IMR-90 (cell line): ENCODE data around the gene AKAP12. TPM values are rescaled to one million over a fixed set of nuclear protein-coding genes. Genes with fewer than 3 reads are reported as not detected.

Source experiments
- ATAC-seq: fragments of 200-7000 bp; cut with Tn5 transposase; 2 replicates; pipeline ENCODE4 v1.9.1; 2020; ENCODE audit warnings: low read depth, mild to moderate bottlenecking, moderate library complexity
- BruUV-seq: library from RNA; stranded (reverse); fragments of 400-500 nt; replicated peaks from 2 replicates; lab custom pipeline; 2021; lab: Mats Ljungman, UMichigan
- CTCF ChIA-PET: fragments of 300-600 bp; formaldehyde crosslinking; extraction: SDS; loops from one replicate; lab custom pipeline; 2021; ENCODE audit warnings: antibody characterized with exemption; lab: Yijun Ruan, JAX
- POLR2A ChIA-PET: fragments of 300-600 bp; sonication (Branson Sonifier 250); formaldehyde crosslinking; loops from one replicate; lab custom pipeline; 2022; ENCODE audit warnings: antibody characterized with exemption; ENCODE audit not compliant: unreplicated experiment; lab: Charles Lee
- DNase-seq: peaks from one replicate; pipeline ENCODE4 v3.0.0; 2013
- H2AFZ ChIP-seq: replicated peaks from 2 replicates; pipeline ENCODE3; 2013; ENCODE audit warnings: low read length, mild to moderate bottlenecking; ENCODE audit not compliant: poor library complexity
- H2AK5ac ChIP-seq: 2 replicates; pipeline ENCODE4 v1.6.1; 2013; ENCODE audit warnings: low read depth, low read length, inconsistent platforms
- H2AK9ac ChIP-seq: replicated peaks from 2 replicates; pipeline ENCODE3; 2013; ENCODE audit warnings: mild to moderate bottlenecking, low read depth, low read length, moderate library complexity; ENCODE audit not compliant: poor library complexity
- H2BK120ac ChIP-seq: 2 replicates; pipeline ENCODE4 v1.6.1; 2013; ENCODE audit warnings: low read depth, low read length, inconsistent platforms
- H2BK15ac ChIP-seq: 3 replicates; pipeline ENCODE4 v1.6.1; 2013; ENCODE audit warnings: low read depth, low read length, inconsistent platforms
- H2BK20ac ChIP-seq: 2 replicates; pipeline ENCODE4 v1.6.1; 2013; ENCODE audit warnings: low read depth, mild to moderate bottlenecking, inconsistent platforms, low read length, moderate library complexity
- H2BK5ac ChIP-seq: 2 replicates; pipeline ENCODE4 v1.6.1; 2013; ENCODE audit warnings: mild to moderate bottlenecking, low read depth, low read length, inconsistent platforms; ENCODE audit not compliant: poor library complexity, severe bottlenecking
- H3K14ac ChIP-seq: replicated peaks from 2 replicates; pipeline ENCODE4 v1.6.1; 2013; ENCODE audit warnings: low read depth, low read length, inconsistent platforms
- H3K18ac ChIP-seq: 2 replicates; pipeline ENCODE4 v1.6.1; 2013; ENCODE audit warnings: low read depth, low read length, control low read depth
- H3K23ac ChIP-seq: 2 replicates; pipeline ENCODE4 v1.6.1; 2013; ENCODE audit warnings: low read depth, low read length, inconsistent platforms
- H3K27ac ChIP-seq: 2 replicates; pipeline ENCODE4 v1.5.1; 2013; ENCODE audit warnings: mild to moderate bottlenecking, control low read depth, low read length; ENCODE audit not compliant: insufficient read depth
- H3K27me3 ChIP-seq: 2 replicates; pipeline ENCODE4 v1.6.1; 2013; ENCODE audit warnings: low read length; ENCODE audit not compliant: control insufficient read depth, insufficient read depth
- H3K36me3 ChIP-seq: 2 replicates; pipeline ENCODE4 v1.6.1; 2013; ENCODE audit warnings: low read length, mixed read lengths; ENCODE audit not compliant: control insufficient read depth, insufficient read depth
- H3K4ac ChIP-seq: 2 replicates; pipeline ENCODE4 v1.6.1; 2013; ENCODE audit warnings: low read depth, low read length, inconsistent platforms
- H3K4me1 ChIP-seq: 2 replicates; pipeline ENCODE4 v1.6.1; 2013; ENCODE audit warnings: low read length, mixed read lengths; ENCODE audit not compliant: control insufficient read depth, insufficient read depth
- H3K4me2 ChIP-seq: 2 replicates; pipeline ENCODE4 v1.6.1; 2013; ENCODE audit warnings: low read depth, mild to moderate bottlenecking, control low read depth, low read length, moderate library complexity
- H3K4me3 ChIP-seq: 2 replicates; pipeline ENCODE4 v1.5.1; 2013; ENCODE audit warnings: low read depth, mild to moderate bottlenecking, control low read depth, low read length, moderate library complexity; ENCODE audit not compliant: insufficient read depth
- H3K56ac ChIP-seq: 2 replicates; pipeline ENCODE4 v1.6.1; 2013; ENCODE audit warnings: low read length, inconsistent platforms; ENCODE audit not compliant: insufficient read depth; ENCODE audit errors: extremely low read depth
- H3K79me1 ChIP-seq, 2 experiments: 2 replicates each; pipeline ENCODE4 v1.6.1; 2013; ENCODE audit warnings: low read length in 2 of 2, inconsistent platforms in 1 of 2, low read depth in 1 of 2
- H3K9ac ChIP-seq: 2 replicates; pipeline ENCODE4 v1.6.1; 2013; ENCODE audit warnings: low read depth, low read length, control low read depth
- H3K9me1 ChIP-seq: 2 replicates; pipeline ENCODE4 v1.6.1; 2013; ENCODE audit warnings: low read length, inconsistent platforms; ENCODE audit not compliant: insufficient read depth
- H3K9me3 ChIP-seq: 2 replicates; pipeline ENCODE4 v1.6.1; 2013; ENCODE audit warnings: low read length; ENCODE audit not compliant: control insufficient read depth, insufficient read depth
- H4K20me1 ChIP-seq: 2 replicates; pipeline ENCODE4 v1.6.1; 2013; ENCODE audit warnings: low read length, inconsistent platforms; ENCODE audit not compliant: insufficient read depth
- H4K5ac ChIP-seq: 2 replicates; pipeline ENCODE4 v1.6.1; 2013; ENCODE audit warnings: mild to moderate bottlenecking, low read depth, low read length, control low read depth
- H4K8ac ChIP-seq, 2 experiments: 2 replicates each; pipeline ENCODE4 v1.6.1; 2013; ENCODE audit warnings: low read depth in 2 of 2, low read length in 2 of 2, control low read depth in 1 of 2, inconsistent platforms in 1 of 2
- H4K91ac ChIP-seq: 2 replicates; pipeline ENCODE4 v1.6.1; 2013; ENCODE audit warnings: low read depth, low read length, inconsistent platforms; ENCODE audit not compliant: insufficient read depth
- BHLHE40 ChIP-seq: fragments of 150-350 bp; IDR thresholded peaks from 2 replicates; pipeline ENCODE4 v1.6.1; 2016; ENCODE audit warnings: mild to moderate bottlenecking, low read depth, low read length
- CHD1 ChIP-seq: IDR thresholded peaks from 2 replicates; pipeline ENCODE4 v1.6.1; 2012; ENCODE audit warnings: low read depth, low read length, improper control_type of control experiment
- MAFK ChIP-seq: IDR thresholded peaks from 2 replicates; pipeline ENCODE4 v1.6.1; 2012; ENCODE audit warnings: low read depth, low read length, improper control_type of control experiment
- MAZ ChIP-seq: IDR thresholded peaks from 2 replicates; pipeline ENCODE4 v1.6.1; 2012; ENCODE audit warnings: low read depth, mild to moderate bottlenecking, low read length, improper control_type of control experiment, moderate library complexity, borderline replicate concordance
- MXI1 ChIP-seq: IDR thresholded peaks from 2 replicates; pipeline ENCODE4 v1.6.1; 2012; ENCODE audit warnings: low read depth, mild to moderate bottlenecking, low read length, moderate library complexity, borderline replicate concordance
- NFE2L2 ChIP-seq: fragments of 150-350 bp; IDR thresholded peaks from 2 replicates; pipeline ENCODE4 v1.6.1; 2016; ENCODE audit warnings: low read depth, mild to moderate bottlenecking, low read length
- POLR2A ChIP-seq: IDR thresholded peaks from 2 replicates; pipeline ENCODE4 v1.6.1; 2012; ENCODE audit warnings: mild to moderate bottlenecking, low read depth, low read length
- RAD21 ChIP-seq: IDR thresholded peaks from 2 replicates; pipeline ENCODE4 v1.6.1; 2012; ENCODE audit warnings: low read length, improper control_type of control experiment
- RFX5 ChIP-seq: IDR thresholded peaks from 2 replicates; pipeline ENCODE4 v1.8.0; 2012; ENCODE audit warnings: low read depth, mild to moderate bottlenecking, low read length, moderate library complexity
- WGBS, 2 experiments: methylation state at CpG; one replicate each; pipeline versions ENCODE4 v1.1.5 to v1.1.7; 2013; ENCODE audit warnings: missing lambda C conversion rate in 2 of 2; ENCODE audit not compliant: insufficient read length in 1 of 2; ENCODE audit errors: extremely low coverage in 2 of 2; 5-methylcytosine and 5-hydroxymethylcytosine counted together
- dilution Hi-C: fragments of 300-500 bp; cut with HindIII; formaldehyde crosslinking; loops from one replicate; pipeline ENCODE4 v1.14.3; 2018; ENCODE audit warnings: low sequenced_read_pairs; ENCODE audit not compliant: unreplicated experiment
- in situ Hi-C: fragments of 300-500 bp; cut with MboI; formaldehyde crosslinking; loops from 3 replicates; pipeline ENCODE4 v1.14.3; 2019; ENCODE audit warnings: low sequenced_read_pairs, inconsistent platforms, mixed read lengths
- intact Hi-C: fragments of 100-400 bp; cut with micrococcal nuclease; formaldehyde crosslinking; loops from 2 replicates; pipeline ENCODE4 v1.10.0; 2022
- polyA plus RNA-seq, 3 experiments: library from polyadenylated mRNA; depleted of rRNA; stranded (reverse); fragments of >200 nt; gene quantifications; 2 replicates each; pipeline ENCODE4 v1.2.3, GENCODE V29; 2012; ENCODE audit warnings: low replicate concordance in 1 of 3
- total RNA-seq: library from RNA; depleted of rRNA; stranded (reverse); fragments of >200 nt; gene quantifications from 2 replicates; pipeline ENCODE4 v1.2.3, GENCODE V29; 2012
- TF ChIP-seq, protein P1 (sequence below): fragments of 150-350 bp; IDR thresholded peaks from 2 replicates; pipeline ENCODE4 v1.6.1; 2017; ENCODE audit warnings: mild to moderate bottlenecking, antibody characterized with exemption, low read length, low read depth
- TF ChIP-seq, protein P2 (sequence below): conservative IDR thresholded peaks from 2 replicates; pipeline ENCODE4 v1.5.1; 2012; ENCODE audit warnings: mild to moderate bottlenecking, low read depth, low read length, improper control_type of control experiment

The AKAP12 gene
- total and polyA plus RNA-seq, 2 of the 4 experiments (the other 2 are of a cell fraction) = 56.0 to 118 TPM

DNA sequence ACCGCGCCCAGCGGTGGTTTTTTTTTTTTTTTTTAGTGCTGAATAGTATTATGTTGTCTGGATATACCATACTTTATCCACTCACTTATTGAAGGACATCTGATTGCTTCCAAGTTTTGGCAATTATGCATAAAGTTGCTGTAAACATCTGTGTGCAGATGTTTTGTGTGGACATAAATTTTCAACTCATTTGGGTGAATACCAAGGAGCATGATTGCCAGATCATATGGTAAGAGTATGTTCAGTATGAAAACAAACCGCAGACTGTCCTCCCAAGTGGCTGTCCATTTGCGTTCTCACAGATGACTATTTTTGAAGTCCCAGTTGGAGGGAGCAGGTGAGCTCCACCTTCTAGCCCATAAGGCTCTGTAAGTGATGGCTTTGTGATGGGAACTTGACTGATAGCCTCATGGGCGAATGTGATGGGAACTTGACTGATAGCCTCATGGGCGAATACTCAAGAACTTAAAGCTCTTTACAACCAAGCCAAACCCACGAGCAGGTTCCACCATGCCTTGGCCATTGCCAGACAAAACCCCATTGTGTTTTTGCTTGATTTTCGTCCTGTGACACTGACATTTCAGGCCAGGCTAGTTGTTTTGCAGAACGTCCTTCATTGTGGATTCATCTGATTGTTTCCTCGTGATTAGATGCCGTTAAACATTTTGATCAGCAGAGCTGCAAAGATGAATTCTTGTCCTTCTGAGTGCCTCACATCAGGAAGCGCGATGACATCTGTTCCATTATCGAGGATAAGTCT, 100.6 kb downstream of the AKAP12 start (continued):
- no peak for TF ChIP-seq POLR2A

DNA sequence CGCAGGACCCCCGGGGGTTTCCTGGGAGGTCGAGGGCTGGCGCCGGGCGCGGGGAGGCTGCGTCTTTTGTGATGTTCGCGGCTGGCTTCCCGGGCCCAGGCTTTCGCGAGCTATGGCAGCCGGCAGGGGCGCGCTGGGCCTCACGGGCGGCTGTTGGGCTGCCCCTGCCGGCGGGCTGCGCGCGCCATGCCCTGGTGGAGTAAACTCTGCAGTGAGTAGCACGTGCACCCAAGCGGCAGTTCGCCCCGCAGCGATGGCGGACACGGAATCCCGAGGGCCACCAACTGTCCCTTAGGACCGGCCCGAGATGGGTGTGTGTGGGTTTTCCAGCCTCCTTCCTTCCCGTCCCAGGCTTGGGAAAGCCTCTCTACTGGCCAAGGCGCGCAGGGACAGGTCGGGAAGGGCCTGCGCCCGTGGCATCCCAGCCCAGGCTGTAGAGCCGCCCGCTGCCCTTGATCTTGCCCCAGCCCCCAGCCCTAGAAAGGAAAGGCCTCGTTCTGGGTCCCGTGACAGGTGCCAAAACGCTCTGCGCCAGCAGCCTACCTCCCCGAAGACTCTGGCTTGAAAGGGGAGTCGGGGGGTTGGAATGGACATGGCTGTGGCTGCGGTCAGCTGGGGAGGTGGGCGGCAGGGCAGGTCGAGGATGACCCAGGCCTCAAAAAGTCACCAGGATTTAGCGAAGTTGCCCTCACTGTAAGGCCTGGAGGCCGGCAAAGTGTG, 101.9 kb downstream of the AKAP12 start:
- DNase-seq (no peak), ATAC-seq (no peak)
- Histone ChIP-seq H3K14ac (no peak overlapping the region), H3K4me3 (no peak overlapping the region), H3K27me3 (no peaks in the 10 kb centered on the region), H2AK9ac (peak overlapping the region; percentile 44), H2BK15ac (no peak overlapping the region), H3K18ac (no peak overlapping the region), H3K27ac (no peak overlapping the region), H3K79me1 (peaks cover 14 to 26% of the 10 kb centered on the region in 2 experiments), H2AFZ (no peak overlapping the region), H4K20me1 (peaks cover 3% of the 10 kb centered on the region; the same call in 1 of the 2 replicates), H3K4me2 (no peak overlapping the region), H3K9me1 (peaks cover 4% of the 10 kb centered on the region; the same call in 1 of the 2 replicates), H3K4me1 (peaks cover 2% of the 10 kb centered on the region; the same call in 1 of the 2 replicates), H2AK5ac (no peak overlapping the region), H3K36me3 (peaks cover 8% of the 10 kb centered on the region), H3K9ac (no peak overlapping the region), H2BK5ac (no peak overlapping the region), H3K4ac (no peak overlapping the region), H4K5ac (no peak overlapping the region), H2BK20ac (no peak overlapping the region), H3K23ac (no peak overlapping the region), H3K9me3 (no peaks in the 10 kb centered on the region), H3K56ac (no peak overlapping the region), H4K8ac (no peak overlapping the region), H2BK120ac (no peak overlapping the region), H4K91ac (no peak overlapping the region)
- ChIA-PET POLR2A (no interaction called here), CTCF (no interaction called here)
- dilution Hi-C loops = no loop called here
- in situ Hi-C loops = loop anchor here (25.0 kb wide), 1 partner anchor 929 kb away; no protein-coding TSS in a partner anchor
- BruUV-seq = no TSS peak
- 96% methylated on average over 19 of the region's 52 CpGs; no CpG with 5 or more reads in 1 of the 2 experiments for WGBS, 2 experiments
- intact Hi-C loops = no loop called here
- TF ChIP-seq NFE2L2 (no peak), RAD21 (no peak), POLR2A (no peak), MAFK (no peak), RFX5 (no peak), MAZ (no peak), CHD1 (no peak), MXI1 (no peak), BHLHE40 (no peak)
- TF ChIP-seq, protein P1, sequence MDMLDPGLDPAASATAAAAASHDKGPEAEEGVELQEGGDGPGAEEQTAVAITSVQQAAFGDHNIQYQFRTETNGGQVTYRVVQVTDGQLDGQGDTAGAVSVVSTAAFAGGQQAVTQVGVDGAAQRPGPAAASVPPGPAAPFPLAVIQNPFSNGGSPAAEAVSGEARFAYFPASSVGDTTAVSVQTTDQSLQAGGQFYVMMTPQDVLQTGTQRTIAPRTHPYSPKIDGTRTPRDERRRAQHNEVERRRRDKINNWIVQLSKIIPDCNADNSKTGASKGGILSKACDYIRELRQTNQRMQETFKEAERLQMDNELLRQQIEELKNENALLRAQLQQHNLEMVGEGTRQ = no peak
- TF ChIP-seq, protein P2, sequence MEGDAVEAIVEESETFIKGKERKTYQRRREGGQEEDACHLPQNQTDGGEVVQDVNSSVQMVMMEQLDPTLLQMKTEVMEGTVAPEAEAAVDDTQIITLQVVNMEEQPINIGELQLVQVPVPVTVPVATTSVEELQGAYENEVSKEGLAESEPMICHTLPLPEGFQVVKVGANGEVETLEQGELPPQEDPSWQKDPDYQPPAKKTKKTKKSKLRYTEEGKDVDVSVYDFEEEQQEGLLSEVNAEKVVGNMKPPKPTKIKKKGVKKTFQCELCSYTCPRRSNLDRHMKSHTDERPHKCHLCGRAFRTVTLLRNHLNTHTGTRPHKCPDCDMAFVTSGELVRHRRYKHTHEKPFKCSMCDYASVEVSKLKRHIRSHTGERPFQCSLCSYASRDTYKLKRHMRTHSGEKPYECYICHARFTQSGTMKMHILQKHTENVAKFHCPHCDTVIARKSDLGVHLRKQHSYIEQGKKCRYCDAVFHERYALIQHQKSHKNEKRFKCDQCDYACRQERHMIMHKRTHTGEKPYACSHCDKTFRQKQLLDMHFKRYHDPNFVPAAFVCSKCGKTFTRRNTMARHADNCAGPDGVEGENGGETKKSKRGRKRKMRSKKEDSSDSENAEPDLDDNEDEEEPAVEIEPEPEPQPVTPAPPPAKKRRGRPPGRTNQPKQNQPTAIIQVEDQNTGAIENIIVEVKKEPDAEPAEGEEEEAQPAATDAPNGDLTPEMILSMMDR = no peak
